ENCODE data around the gene PRPF38A. TPM values are rescaled to one million over a fixed set of nuclear protein-coding genes. Genes with fewer than 3 reads are reported as not detected.

PRPF38A gene
- total RNA-seq, 1 experiment from 2014 or later: 41.6 TPM

GRCh38 chr1:52420713-52421112 lies 16.3 kb downstream of the PRPF38A start:
- Histone ChIP-seq H3K9me3 (ENCODE audit: control insufficient read depth, insufficient read depth, low read depth, low read length) (no peaks in the 10 kb centered on the region), H3K27me3 (ENCODE audit: control insufficient read depth, insufficient read depth, low read length) (no peaks in the 10 kb centered on the region), H3K36me3 (ENCODE audit: control insufficient read depth, insufficient read depth, low read length) (peaks cover 55% of the 10 kb centered on the region), H3K27ac (ENCODE audit: low read length) (no peak overlapping the region), H3K4me1 (ENCODE audit: control insufficient read depth, insufficient read depth, low read length) (no peaks in the 10 kb centered on the region; the same call in 1 of the 2 replicates), H3K4me3 (ENCODE audit: low read depth in 2 of 2, low read length in 2 of 2) (no peak overlapping the region)
- TF ChIP-seq POLR2AphosphoS5 (IDR thresholded peaks at IDR 0.05; ENCODE audit: low read depth, low read length): no peak
- no peak for TF ChIP-seq SIN3A (IDR thresholded peaks at IDR 0.05; ENCODE audit: borderline replicate concordance, insufficient read depth, low read depth, low read length)
- TF ChIP-seq TCF7L2 (IDR thresholded peaks at IDR 0.05; ENCODE audit: low read depth, low read length): no peak
- TF ChIP-seq, protein P1, sequence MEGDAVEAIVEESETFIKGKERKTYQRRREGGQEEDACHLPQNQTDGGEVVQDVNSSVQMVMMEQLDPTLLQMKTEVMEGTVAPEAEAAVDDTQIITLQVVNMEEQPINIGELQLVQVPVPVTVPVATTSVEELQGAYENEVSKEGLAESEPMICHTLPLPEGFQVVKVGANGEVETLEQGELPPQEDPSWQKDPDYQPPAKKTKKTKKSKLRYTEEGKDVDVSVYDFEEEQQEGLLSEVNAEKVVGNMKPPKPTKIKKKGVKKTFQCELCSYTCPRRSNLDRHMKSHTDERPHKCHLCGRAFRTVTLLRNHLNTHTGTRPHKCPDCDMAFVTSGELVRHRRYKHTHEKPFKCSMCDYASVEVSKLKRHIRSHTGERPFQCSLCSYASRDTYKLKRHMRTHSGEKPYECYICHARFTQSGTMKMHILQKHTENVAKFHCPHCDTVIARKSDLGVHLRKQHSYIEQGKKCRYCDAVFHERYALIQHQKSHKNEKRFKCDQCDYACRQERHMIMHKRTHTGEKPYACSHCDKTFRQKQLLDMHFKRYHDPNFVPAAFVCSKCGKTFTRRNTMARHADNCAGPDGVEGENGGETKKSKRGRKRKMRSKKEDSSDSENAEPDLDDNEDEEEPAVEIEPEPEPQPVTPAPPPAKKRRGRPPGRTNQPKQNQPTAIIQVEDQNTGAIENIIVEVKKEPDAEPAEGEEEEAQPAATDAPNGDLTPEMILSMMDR (IDR thresholded peaks at IDR 0.05): no peak
- no peak for TF ChIP-seq REST (IDR thresholded peaks at IDR 0.05; ENCODE audit: insufficient read depth in 1 of 2, low read depth in 2 of 2, low read length in 1 of 2)
- ChIA-PET POLR2A (no interaction called here), CTCF (no interaction called here)
- no TSS peak for BruUV-seq (replicated peaks)
- in situ Hi-C loops (cut with HindIII; ENCODE audit: low pct_unique_long_range_greater_than_20kb, low sequenced_read_pairs) (no loop called here), intact Hi-C loops (cut with micrococcal nuclease; ENCODE audit: unreplicated experiment) (loop anchor here (10.0 kb wide), 1 partner anchor 244 kb away; no protein-coding TSS in a partner anchor)
- DNase-seq (ENCODE audit: low read depth, low spot score) (no peak), ATAC-seq (no peak)

DNA sequence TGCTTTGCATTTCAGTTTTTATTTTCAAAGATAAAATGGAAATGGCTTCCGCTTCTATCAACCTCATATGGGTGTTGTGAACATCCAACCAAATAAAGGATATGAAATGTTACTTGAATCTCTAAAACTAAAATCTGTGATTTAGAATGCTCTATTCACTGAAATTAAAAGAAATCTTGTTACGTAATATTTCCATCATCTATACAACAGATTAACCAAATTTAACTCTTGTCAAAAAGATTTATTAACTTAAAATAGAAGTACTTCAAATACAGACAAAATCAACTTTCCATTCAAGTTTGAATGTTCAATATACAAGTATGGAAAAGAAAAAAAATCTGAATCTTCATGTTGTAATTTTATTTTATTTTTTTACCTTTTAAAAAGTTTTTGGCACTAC lies 18.7 kb downstream of the PRPF38A start:
- no peak overlapping the region for H3K27ac ChIP-seq (ENCODE audit: low read length)
- no peak for ATAC-seq
- intact Hi-C loops (cut with micrococcal nuclease; ENCODE audit: unreplicated experiment): loop anchor here (10.0 kb wide), 1 partner anchor 242 kb away; no protein-coding TSS in a partner anchor

More for the DNA sequence above, 18.7 kb downstream of the PRPF38A start:
- no peaks in the 10 kb centered on the region for H3K27me3 ChIP-seq (ENCODE audit: control insufficient read depth, insufficient read depth, low read length)
- DNase-seq (ENCODE audit: low read depth, low spot score): no peak
- H3K4me1 ChIP-seq (ENCODE audit: control insufficient read depth, insufficient read depth, low read length): no peaks in the 10 kb centered on the region; the same call in 1 of the 2 replicates
- ChIA-PET CTCF (no interaction called here), POLR2A (no interaction called here)
- in situ Hi-C loops (cut with HindIII; ENCODE audit: low pct_unique_long_range_greater_than_20kb, low sequenced_read_pairs): no loop called here
- H3K36me3 ChIP-seq (ENCODE audit: control insufficient read depth, insufficient read depth, low read length): peaks cover 46% of the 10 kb centered on the region
- no peaks in the 10 kb centered on the region for H3K9me3 ChIP-seq (ENCODE audit: control insufficient read depth, insufficient read depth, low read depth, low read length)
- TF ChIP-seq POLR2AphosphoS5 (IDR thresholded peaks at IDR 0.05; ENCODE audit: low read depth, low read length) (no peak), SIN3A (IDR thresholded peaks at IDR 0.05; ENCODE audit: borderline replicate concordance, insufficient read depth, low read depth, low read length) (no peak), REST (IDR thresholded peaks at IDR 0.05; ENCODE audit: insufficient read depth in 1 of 2, low read depth in 2 of 2, low read length in 1 of 2) (no peak), TCF7L2 (IDR thresholded peaks at IDR 0.05; ENCODE audit: low read depth, low read length) (no peak)
- TF ChIP-seq, protein P1 (IDR thresholded peaks at IDR 0.05): no peak
- no peak overlapping the region for H3K4me3 ChIP-seq (ENCODE audit: low read depth in 2 of 2, low read length in 2 of 2)
- BruUV-seq (replicated peaks): no TSS peak
